HG02973 (cell line): ENCODE results near the gene SLC22A12.

Experiments used
- ATAC-seq: cut with Tn5 transposase; IDR thresholded peaks from one replicate; pipeline ENCODE4 v1.9.1; 2021; ENCODE audit warnings: moderate library complexity; ENCODE audit not compliant: unreplicated experiment

SLC22A12 gene

DNA sequence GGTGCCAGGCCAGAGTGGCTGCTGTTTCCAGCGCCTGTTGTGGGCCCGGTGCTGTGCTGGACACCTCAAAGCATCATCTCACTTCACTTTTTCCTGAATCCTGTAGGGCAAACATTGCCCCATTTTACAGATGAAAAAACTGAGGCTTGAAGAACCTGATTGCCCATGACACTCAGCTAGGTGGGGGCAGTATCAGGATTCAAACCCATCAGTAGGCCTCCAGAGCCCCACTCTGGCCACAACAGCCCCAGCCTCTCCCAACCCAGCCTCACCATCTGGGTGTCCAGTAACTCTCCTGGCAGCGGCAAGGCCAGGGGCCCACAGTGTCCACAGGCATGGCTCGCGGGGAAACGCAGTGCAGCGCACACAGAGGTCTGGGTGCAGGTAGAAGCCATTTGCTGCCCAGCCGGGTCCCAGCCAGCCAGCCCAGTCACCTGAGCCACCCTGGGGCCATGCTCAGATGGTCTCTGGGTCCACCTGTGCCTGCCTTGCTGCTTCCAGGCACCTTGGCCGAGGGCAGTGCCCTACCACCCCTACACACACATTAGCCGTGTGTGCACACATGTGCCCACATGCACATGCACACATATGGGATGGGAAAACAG is 11.5 kb downstream of the SLC22A12 start:
- no peak for ATAC-seq

DNA sequence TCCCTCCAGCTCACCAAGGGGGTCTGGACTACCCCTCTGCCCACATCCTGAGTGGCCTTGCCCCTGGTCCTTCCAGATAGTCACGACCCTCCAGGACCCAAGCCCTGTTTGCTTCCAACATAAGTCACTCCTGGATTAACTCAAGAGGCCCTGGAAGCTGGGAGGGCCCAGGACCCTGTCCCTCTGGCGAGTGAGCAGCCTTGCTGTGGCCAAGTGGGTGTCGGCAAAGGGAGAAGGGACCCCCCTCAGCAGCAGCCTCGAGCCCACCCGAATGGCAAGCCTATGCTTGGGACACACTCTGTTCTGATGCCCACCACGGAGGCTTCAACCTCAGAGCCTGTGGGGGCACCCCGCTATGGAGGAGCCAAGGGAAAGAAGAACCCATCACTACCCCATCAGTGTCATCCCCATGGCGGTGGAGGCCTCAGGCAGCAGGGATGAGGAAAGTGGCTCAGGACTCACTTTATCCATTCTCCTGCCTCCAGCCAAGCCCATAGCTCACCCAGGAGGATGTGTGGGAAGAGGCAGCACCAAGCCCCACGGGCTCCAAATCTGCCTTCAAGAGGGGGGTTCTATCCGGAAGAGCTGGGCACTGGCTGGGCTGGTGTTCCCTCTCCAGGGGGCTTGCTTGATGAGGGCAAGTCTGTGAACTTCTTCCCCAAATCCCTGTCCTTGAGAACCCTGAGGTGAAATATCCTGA is 12.5 kb downstream of the SLC22A12 start:
- no peak for ATAC-seq

DNA sequence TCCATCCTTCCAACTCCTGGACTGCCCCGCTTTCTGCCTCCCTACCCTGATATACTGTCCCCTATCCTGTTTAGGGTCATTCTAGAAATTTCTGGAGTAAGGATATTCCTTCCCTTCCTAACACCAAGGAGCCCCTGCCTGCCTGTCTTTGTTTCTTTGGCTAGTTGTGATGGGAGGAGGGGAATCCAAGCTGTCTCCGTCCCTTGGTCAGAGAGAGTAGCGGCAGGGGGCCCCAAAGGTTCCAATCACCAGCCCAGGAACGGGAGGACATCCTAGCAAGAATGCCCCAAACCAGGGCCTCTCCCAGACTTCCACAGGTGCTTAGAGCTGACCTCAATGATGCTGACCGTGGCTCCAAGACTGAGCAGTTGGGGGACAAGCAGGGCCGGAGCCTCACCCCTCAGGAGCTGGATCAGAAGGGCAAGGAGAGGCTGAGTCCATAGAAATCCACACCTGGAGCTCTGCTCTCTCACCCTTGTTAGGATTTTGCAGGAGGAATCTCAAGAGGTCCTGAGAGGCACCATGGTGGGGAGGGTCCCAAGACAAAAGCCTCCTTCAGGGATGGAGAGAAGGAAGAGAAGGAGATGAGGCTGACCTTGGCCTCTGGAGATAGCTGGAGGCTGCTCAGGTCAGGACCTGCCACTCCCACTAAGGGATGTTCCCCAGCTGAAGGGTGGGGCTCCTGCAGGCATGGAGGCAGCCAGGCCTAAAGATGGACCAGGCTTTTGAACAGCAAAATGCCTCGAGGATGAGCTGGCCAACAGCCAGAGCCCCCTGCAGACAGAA is 13.6 kb downstream of the SLC22A12 start:
- ATAC-seq, result no peak

DNA sequence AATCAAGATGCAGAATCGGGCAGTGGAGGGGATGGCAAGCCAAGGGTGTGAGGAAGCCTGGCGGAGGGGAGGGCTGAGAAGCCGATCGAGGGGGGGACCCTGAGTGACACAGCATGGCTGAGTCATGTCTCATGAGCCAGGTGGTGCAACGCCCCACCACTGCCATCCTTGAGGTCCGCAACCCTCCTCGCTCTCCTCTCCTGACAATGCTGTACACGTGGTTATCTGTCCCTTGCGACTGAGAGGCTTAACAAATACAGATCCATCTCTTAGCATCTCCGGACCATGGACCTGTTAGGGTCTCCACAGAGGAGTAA is 14.2 kb downstream of the SLC22A12 start:
- no peak for ATAC-seq

DNA sequence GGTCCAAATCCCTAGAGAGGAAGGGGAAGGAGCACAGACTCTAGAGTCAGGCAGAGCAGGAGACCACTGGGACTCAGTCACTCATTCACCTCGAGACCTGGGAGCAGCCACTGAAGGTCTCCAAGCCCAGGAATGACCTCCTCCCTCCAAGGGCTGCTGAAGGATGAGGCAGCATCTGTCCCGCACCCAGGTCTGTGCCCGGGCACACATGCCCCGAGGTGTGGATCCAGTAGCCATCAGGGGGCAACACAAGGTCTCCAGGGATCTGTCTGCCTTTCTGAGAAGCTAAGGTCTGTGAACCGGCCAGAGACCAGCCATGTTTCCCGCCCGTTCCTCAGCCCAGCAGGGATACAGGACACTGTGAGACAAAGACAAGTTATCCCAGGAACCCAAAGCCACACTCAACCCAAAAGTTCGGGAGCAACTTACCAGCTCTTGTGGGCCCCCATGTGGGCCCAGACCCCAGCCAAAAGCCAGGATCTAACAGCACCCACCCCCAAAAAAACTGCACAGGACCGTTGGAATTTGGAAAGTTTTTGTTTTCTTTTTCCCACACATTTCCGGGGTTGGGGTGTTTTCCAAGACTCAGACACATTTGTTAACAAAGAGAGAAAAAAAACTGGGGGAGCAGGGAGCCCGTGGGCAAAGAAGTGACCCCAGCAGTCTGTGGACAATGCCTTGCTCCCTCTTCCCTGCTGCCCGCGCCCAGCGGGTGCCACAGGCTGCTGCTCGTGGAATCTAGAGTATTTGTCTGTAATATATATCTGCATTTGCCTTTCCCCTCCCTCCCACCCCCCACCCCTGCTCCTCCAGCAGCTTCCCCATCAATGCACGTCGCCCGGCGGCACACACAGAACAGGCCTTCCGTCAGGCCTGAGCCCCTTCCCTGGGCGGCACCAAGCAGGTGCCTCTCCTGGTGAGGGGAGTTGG is 14.9 kb downstream of the SLC22A12 start:
- ATAC-seq, result no peak

DNA sequence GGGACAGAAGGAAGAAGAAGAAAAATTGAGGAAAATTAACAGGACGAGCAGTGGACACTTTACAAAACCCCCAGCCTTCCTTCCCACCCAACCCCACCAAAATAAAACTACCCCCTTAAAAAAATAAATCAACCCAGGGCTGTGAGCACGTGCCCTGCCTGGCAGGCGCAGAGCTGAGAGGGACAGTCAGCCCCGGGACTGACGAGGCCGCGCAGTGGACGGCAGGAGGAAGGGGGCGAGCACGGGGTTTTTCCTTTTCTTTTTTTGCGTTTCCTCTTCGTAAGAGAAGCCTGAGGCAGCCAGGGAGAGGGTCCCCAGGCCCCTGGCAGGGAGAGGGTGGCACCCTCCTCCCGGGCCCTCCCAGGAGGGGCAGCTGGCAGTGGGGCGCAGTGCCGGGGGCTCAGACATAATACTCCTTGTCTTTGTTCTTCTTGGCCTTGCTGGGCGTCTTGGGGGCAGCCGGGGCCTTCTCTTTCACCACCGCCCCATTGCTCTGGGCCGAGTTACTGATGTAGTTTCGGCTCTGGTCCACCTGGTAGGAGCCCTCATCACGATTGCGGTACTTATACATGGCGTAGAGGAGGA is 15.9 kb downstream of the SLC22A12 start:
- no peak for ATAC-seq

DNA sequence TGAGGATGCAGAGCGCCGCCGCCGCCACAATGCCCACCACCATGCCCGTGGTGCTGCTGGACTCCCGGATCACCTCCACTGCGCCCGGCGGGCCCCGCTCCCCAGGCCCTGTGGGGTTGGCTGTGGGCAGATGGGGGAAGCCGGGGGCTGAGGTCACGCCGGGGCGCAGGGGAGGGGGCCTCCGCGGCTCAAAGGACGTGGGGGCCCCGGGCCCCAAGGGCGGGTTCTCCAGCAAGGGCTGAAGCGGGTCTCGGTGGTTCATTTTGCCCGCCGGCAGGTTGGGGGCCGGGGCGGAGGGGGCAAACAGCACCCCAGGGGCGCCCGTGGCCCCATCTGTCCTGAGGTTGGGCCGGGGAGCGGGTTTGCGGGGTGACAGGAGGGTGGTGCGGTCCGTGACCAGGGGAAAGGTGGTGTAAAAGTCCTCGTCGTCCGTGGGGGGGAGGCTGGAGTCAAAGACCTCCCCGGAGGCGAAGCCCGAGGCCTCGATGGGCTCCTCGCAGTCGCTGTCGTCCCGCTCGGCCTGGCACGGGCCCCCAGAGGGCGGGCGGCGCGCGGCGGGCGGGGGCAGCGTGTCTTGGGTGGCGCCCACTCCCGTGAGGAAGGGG is 16.5 kb downstream of the SLC22A12 start:
- ATAC-seq, result no peak

DNA sequence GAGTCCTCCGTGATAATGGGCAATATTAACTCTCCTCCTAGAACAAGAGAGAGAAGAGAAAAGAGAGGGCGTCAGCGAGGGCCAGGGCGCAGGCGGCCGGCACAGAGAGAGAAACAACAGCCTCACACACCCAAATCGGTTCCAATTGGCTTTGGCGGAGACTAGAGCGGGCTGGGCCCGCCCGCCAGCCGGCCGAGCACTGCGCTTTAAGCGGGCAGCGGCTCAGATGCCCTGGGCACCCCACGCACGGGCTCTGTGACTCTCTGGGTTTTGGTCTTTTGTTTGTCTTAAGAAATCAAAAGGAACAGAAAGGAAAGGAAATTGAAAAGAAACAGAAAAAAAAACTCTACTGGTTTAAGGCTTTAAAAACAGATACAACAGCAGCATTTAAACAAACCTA is 17.0 kb downstream of the SLC22A12 start:
- ATAC-seq, result no peak

DNA sequence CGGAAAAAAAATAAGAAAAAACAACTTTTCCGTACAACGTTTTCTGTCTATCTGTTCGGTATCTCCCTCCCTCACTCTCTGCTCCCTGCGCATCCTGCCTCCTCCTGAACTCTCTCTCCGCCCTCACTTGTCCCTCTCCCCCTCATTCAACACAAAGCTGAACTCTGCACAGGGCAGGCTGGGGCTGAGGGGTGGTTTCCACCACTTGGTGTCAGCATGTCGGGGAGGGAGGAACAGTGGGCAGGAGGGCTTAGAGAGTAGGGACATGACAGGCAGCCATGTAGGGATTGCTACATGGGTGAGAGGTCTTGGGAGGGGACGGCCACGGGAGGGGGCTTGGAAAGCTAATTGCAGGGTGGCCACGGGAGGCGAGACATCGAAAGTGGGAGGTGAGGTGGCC is 17.6 kb downstream of the SLC22A12 start:
- no peak for ATAC-seq

DNA sequence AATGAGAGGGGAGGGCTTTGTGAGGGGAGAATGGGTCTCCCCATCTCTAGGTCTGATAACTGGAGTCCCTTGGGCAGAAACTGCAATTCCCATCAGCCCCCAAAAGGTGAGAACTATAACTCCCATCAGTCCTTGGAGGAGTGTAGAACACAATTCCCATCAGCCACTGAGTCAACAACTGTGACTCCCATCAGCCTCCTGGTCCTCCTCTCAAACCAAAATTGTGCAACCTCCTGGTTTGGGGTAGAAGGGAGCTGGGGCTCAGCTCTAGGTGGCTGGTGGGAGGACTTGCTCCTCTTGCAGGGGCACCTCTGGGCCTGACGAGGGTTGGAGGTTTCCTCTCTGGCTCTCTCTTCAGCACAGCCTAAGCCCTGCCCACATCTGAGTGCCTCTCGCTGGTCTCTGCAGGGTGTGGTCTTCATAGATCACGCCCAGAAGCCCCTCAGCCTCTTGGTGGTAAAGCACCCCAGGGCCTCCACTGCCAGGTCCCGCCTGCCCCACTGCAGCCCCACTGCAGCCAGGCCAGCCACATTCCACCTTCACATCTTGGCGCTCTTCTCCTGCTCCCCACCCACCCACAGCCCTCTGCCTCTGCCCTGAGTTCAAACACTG is 18.5 kb downstream of the SLC22A12 start:
- ATAC-seq, result no peak

DNA sequence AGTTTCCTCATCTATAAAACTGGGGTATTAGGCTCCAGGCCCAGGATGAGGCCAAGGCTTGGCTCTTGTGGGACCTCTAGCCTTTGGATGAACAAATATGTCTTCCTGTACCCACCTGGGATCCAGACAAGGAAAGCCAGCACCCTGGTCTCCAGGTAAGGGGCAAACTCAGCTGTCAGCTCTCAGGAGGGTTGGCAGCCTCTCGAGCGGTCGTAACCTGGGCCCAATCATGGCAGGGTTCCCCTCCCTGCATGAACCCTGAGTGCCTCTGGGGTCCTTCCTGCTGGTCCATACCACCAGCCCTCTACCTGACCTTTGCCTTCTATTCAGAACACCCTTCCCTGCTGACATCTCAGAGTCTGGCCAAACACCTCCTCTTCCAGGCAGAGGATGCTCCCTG is 19.6 kb downstream of the SLC22A12 start:
- ATAC-seq, result no peak

DNA sequence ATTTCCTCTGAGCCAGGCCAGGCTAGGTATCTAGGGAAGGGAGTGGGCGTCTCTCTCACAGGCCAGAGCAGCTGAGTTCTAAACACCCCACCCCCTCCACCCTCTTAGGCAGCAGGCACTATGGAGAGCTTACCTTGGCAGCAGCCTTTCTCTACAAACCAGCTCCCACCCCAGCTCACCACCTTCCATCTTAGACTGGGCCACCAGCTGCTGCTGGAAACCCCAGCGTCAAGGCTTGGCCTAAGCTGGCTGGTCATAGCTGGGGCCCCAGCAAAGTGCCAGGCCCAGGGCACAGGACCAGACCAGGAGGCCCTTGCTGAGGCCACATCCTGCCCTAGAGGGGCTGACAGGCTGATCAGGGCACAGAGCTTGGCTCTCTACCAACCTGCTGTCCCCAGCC is 20.2 kb downstream of the SLC22A12 start:
- no peak for ATAC-seq

DNA sequence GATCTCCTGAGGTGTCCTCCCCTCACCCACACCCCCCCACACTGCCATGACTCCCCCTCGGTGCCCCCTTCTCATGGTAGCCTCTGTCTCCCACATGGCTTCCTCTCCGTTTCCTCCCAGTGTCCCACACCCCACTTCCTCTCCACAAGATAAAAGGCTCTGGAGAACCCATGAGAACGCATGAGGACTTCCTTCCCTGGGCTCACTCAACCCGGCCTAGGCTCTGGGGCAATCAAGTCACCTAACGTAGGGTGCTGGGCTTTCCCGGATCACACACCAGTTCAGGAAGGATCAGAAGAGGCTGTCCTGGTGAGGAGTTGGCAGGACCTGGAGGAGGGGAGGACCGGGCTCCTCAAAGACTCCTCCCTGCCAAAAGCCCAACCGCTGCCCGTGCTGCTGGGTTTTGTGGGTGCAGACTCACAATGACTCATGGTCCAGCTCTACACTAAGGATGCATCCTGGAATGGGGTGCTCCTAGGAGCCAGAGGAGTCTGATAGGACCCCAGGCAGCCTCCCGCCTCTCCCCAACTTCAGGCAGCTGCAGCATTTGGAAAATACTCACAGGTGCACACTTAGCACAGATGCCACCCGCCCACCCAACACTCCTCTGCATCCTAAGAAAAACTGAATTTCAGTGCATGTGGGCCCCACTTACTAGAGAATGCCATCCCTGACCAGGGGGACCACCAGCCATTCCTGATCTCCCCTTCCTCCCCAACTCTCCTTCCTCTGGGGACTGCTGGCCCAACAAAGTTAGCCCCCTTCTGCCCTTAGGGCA is 21.0 kb downstream of the SLC22A12 start:
- no peak for ATAC-seq

DNA sequence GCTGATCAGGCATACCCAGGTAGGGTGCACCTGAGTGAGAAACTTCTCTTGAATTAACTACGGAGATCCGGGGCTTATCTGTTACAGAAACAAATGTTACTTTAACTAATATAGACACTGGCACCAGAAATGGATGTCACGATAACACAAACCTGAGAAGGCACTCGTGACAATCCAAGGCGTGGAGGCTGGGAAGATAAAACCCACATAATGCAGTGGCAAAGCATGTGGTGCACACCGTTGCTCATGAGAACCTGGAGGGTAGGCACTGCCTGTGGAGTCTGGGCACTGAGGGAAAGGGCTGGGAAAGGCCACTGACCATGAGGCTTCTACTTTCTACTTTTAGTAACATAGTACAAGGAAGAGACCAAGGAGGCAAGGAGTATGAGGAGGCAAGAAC is 22.6 kb downstream of the SLC22A12 start:
- ATAC-seq, result no peak

DNA sequence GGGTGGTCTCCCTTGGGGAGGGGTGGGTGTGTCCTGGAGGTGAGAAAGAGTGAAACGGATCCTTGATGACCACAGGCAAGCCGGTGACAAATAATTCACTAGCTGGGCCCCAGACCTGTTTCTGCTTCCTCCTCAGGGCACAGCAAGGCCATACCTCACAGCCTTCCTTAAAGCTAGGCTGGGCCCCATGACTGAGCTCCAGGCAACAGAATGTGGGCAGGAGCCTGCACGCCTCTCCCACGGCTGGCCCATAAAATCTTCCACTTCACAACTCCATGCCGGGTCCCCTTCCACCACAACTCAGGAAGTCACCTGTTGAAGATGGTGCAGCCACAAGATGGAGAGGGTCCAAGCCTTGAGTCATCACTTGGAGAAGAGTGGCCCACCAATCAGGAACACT is 23.9 kb downstream of the SLC22A12 start:
- ATAC-seq, result no peak

DNA sequence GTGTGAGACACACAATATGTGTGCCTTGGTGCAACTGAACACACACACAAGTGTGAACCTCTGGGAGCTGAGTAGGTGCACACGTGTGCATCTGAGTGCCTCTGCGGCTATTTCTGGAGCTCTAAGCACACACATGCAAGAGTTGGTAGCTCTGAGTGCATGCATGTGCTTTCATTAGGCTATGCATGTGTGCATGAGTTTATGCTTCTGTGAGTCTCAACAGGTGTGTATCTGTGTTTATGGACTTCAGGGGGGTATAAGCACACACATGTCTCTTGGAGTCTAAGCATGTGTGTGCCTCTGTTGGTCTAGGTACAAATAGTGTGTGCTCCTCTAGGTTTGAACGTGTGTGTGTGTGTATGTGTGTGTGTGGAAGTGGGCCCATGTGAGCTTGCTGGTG is 25.8 kb downstream of the SLC22A12 start:
- no peak for ATAC-seq

DNA sequence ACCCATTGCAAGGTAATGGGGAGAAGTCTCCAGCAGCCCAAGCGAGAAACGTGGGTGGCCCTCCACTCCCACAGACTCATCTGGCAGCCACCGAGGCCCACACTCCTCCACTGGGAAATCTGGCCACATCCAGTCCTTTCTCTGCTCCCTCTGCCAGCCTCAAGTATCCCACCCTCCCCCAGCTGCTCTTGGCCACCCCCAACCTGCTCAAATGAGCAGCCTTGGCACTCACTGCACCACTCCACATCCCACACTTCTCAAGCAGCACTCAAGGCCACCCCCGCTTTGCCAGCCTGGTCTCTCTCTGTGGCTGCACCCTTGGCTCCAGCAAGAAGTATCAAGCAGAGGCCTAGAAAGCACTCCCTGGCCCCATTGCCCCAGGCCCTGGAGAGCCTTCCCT is 28.2 kb downstream of the SLC22A12 start:
- ATAC-seq, result no peak

DNA sequence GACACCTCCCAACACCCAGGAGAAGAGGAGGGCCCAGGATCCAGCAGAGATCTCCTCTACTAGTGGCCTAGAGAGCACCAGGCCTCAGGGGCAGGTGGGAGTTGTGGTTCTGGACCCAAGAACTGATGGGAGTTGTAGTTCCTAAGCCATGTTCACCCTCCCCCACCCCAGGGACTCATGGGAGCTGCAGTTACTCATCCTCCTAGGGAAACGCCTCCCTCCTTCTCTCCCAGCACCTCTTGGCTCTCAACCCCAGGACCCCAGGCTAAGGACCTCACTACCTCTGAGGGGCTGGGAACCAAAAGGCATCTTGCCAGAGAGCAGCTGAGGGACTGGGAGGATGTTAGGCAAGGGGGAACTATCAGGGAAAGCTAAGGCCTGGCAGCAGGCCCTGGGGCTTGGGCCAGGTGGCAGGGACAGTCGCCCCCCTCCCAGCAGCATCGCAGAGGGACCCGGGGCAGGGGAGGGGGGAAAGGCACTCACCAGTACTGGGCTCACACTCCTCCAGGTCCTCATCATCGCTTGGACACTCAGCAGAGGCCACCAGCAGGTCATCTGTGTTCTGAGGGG is 28.9 kb downstream of the SLC22A12 start:
- no peak for ATAC-seq

DNA sequence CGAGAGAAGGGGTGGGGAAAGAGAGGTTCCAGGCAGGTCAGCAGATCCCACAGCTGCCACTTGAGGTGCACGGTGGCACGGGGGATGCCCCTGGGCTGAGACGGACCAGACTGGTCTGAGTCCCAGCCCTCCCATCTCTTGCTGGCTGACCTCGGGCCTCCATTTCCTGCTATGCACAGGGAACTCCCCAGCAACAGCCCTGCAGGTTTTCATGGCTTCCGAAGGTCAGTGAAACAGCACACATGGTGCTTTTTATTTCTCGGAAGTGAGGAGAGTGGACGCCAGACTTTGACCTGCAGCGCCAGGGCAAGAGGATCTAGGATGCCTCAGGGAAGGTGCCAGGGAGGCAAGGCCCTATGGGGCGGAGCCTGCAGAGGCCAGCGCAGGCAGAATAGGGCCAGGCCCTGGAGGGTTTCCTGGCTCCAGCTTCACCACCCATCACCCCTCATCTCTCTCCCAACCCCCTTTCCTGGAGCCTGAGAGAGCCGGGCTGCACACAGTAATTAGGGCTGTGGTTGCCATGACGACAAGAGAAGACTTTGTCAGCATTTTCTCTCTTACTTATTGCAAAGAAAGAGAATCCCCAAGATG is 29.5 kb downstream of the SLC22A12 start:
- ATAC-seq, result no peak
